Measurements from ENCODE around the gene CORO6.

CORO6 gene

DNA sequence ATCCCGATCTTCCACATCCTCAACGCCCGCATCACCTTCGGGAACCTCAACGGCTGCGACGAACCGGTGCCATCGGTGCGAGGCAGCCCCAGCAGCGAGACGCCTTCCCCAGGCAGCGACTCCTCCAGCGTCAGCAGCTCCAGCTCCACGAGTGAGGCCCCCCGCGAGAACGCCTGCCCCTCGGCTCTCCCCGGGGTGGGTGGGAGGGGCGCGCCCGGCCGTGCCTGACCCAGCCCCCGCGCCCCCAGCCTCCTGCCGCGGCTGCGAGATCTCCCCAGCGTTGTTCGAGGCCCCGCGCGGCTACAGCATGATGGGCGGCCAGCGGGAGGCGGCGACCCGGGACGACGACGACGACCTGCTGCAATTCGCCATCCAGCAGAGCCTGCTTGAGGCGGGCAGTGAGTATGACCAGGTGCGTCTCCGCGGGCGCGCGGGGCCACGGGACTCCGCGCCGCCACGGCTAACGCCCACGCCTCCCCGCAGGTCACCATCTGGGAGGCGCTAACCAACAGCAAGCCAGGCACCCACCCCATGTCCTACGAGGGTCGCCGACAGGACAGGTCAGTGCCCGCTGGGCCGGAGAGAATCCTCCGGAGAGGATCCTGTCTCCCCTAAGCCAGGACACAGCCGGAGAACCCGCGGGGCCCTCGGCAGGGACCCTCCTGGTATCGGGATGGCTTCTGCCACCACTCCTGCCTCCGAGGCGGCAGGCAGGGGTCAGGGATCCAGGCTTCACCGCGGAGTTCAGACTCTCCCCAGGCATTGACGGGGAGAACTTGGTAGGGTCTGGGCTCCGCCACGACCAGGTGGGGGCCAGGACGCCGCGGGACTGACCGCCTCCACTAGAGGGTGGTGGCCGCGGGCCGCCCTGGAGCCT, 10.1 kb downstream of the CORO6 start:
- no peak for DNase-seq

DNA sequence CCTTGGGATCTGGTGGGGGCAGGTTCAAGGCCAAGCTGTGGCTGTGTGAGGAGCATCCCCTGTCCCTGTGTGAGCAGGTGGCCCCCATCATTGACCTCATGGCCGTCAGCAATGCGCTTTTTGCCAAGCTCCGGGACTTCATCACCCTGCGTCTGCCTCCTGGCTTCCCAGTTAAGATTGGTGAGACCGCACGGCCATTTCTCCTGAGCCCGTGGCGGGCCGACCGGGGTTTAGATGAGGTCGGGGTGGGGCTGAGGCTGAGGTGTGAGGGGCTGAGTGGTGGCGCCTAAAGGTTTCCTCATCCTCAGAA, 10.7 kb downstream of the CORO6 start:
- no peak for DNase-seq

DNA sequence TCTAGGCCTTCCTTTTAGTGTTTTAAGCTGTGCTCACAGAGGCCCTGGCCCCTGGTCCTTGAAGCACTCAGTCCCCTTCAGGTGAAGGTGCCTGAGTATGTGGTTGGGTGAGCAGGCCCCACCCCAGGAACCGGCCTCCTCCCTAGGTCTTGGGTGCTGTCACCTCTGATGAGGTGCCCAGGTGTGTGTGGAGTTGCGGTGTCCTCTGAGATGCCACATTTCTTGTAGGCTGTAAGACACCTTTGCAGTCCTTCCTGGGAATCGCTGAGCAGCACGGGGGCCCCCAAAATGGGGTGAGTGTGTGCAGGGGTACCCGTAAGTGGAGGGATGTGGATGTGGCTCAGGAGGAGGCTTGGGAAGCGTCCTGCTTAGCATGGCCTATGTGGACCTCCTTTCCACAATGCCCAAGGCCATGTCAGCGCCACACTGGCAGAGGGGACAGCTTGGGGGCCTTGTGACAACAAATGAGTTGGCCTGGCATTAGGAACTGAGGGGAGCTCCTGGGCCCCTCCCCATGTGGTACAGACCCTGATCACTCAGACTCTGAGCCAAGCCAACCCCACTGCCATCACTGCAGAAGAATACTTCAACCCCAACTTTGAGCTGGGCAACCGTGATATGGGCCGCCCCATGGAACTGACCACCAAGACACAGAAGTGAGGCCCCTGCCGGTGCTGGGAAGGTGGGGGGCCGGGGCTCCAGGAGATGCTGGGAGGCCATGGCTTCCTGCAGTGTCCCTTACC, 11.2 kb downstream of the CORO6 start:
- no peak for DNase-seq

GRCh38 chr17:29610395-29610794, 12.3 kb downstream of the CORO6 start:
- no peak for DNase-seq

DNA sequence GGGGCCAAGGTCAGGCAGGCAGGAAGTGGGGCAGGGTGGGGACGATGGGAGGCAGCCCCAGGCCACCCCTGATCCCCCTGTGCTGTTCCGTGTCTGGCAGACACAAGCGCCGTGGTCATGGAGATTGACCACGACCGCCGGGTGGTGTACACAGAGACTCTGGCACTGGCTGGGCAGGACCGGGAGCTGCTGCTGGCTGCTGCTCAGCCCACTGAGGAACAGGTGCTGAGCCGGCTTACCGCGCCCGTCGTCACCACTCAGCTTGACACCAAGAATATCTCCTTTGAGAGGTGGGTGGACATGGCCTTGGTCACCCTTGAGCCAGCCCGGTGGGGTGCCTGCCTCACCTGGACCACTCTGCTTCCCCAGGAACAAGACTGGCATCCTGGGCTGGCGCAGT, 13.7 kb downstream of the CORO6 start:
- no peak for DNase-seq

DNA sequence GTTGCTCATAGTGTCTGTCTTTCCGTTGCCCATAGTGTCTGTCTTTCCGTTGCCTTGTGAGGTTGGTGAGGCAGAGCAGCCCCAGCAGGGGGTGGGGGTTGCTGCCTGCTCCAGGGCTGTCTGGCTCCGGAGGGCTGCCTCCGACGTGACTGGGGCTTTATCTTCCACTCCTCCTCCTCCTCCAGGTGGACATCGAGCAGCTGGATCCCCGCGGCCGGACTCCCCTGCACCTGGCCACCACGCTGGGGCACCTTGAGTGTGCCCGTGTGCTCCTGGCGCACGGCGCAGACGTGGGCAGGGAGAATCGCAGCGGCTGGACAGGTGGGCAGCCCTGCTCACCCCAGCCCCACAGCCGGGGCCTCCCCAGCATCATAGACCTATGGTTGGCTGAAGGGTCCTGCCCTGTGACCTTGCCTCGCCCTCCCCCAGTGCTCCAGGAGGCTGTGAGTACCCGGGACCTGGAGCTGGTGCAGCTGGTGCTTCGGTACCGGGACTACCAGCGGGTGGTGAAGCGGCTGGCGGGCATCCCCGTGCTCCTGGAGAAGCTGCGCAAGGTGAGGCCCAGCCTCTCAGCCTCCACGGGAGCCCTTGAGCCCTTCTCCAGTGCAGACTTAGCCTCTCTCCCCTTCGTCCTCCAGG, 15.0 kb downstream of the CORO6 start:
- no peak for DNase-seq

DNA sequence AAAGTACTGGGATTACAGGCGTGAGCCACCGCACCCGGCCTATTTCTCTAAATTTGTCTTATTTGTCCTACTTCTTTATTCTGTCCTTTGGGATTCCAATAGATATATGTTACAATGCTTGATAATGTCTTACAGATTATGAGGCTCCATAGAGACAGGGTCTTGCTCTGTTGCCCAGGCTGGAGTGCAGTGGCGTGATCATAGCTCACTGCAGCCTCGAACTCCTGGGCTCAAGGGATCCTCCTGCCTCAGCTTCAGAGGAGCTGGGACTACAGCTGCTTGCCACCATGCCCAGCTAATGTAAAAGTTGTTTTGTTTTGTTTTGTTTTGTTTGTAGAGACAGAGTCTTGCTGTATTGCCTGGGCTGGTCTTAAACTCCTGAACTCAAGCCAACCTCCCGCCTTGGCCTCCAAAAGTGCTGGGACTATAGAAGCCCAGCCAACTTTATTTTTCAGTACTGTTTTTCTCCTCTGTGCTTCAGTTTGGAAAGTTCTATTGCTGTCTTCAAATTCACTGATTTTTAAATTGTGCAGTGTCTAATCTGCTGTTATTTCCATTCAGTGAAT, 19.5 kb downstream of the CORO6 start:
- DNase-seq, result no peak

DNA sequence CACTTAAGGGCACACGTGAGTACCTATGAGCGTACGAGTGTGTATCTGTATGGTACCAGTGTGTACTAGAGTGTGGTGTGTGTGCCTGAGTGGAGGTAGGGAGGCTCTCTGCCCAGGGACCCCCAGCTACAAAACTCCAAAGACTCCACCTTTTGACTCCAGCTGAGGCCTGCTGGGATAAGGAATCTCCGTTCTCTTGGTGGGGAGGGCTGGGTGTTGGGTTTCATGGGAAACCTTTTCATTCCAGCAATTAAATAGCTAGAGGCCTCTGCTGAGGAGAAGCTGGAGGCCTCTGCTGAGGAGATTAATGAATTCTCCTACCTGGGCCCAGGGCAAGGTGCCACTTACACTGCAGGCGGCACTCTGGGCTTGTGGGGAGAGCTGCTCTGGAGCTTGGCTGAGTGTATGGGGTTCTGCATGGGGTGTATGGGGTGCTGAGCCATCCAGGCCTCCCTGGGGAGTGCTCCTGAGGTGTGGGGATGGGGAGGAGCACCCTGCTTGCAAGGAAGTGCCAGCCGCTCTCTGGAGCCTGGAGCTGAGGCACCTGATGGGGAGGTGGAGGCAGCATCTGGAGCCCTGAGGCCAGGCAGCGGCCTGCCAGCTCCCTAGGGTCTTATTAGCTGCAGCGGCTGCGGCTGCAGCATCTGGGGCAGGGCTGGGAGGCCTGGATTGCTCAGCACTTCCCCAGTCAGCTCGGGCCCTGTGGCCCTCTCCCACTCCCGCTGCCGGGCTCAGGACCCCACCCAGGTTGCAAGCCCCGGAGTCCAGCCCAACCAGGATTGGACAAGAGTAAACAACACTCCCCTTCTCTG, 25.1 kb downstream of the CORO6 start:
- no peak for DNase-seq

- DNase-seq, result no peak
Observed at GRCh38 chr17:29596811-29597210, 25.9 kb downstream of the CORO6 start.

DNA sequence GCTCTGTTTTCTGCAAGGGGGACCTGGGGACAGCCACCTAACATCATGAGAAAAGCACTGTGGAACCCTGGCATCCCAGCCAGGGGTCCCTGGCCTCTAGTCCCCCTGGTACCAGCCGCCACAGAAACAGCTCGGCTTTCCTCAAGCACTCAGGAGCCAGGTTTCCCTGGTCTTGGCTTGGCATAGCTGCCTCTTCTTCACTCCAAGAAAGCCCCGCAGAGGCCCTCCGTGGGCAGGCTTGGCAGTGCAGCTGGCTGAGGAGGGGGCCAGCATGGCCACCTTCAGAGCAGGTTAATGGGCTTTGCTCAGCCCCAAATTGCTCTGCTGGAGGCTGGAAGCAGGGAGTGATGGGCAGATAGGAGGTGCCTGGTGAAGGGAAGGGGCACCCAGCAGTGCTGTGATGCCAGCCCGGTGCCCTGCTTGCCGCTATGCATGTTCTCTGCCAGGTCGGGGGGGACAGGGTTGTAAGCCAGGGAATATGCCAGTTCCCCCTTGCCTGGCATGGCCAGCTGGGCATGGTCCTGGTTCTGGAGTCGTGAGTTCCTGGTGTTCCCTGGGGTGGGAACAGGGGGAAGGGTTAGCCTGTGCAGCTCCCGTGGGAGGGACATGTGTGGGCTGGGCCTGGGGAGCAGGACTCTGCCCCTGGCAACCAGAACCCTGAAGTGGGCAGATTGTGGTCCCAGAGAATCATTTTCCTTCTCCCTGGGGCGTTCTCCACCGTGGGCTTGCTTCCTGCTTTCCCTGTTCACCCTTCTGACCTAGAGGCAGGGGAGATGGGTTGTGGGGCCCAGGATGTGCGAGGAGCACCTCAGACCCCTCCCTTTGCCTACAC, 26.6 kb downstream of the CORO6 start:
- no peak for DNase-seq

- no peak for DNase-seq
Observed at GRCh38 chr17:29595107-29595942, 27.4 kb downstream of the CORO6 start.

DNA sequence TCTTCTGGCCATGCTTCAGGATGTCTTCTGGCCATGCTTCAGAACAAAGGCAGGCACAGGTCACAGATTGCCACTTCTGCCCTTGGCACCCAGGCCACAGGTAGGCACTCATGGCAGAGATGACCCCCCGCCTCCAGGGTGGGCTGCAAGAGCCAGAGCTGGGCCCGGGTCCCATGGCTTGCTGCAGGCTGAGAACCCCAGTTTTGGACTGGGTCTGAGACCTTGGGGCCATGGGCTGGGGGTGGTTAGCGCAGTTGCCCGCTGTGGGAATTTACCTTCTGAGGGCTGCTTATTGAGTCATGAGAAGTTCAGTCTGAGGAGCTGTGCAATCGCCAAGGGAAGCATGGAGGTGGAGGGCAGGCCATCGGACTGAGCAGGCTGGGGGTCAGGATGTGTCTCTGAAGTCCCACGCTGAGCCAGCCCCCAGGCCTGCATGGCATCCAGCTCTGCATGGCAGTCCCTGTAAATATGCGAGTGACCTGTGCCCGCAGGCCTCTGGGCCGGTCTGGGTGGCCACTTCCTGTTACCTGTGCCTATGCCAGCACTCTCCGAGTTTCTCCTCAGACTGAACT, 28.1 kb downstream of the CORO6 start:
- DNase-seq, result no peak

- DNase-seq, result peak; percentile 24
Observed at GRCh38 chr17:29593591-29594518, 28.9 kb downstream of the CORO6 start.

DNA sequence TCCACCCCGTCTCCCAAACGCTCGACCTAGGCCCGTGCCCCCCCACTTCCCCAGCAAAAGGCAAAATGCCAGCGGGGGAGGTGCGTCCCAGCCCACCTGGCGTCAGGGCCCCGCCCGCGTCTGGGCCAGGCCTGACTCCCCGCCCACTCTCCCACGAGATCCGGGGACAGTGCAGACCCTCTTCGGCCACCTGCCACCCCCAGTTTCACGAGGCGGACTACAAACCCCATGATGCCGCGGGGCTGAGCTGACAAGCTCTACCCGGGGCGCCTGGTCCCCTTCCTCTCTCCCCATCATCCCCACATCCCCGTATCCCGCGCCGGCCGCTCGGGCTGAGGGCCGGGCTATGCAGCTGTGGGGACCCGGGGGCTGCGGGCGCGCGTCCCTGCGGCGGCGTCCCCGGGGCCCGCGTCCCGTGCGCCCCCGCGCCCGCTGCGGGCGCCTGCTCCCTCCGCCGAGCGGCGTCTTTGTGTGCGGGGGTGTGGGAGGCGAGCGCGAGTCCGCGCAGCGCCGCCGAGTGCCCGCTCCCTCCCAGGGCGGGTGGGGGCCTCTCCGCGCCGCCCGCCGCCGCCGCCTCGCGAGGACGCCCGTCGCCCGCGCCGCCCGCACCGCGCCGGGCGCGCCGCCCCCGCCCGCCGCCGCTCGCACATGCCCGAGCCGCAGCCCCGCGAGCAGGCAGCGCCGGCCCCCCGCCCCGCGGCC, 29.7 kb downstream of the CORO6 start, which contains the start of gene ANKRD13B:
ANKRD13B (plus strand) TSS at position 283 of the 702 bp plus-strand sequence. CDS start 490 bp downstream, outside the sequence.
- peak; percentile 75 for DNase-seq

- DNase-seq, result peak; percentile 89
Observed at GRCh38 chr17:29591737-29592608, 30.7 kb downstream of the CORO6 start.

DNA sequence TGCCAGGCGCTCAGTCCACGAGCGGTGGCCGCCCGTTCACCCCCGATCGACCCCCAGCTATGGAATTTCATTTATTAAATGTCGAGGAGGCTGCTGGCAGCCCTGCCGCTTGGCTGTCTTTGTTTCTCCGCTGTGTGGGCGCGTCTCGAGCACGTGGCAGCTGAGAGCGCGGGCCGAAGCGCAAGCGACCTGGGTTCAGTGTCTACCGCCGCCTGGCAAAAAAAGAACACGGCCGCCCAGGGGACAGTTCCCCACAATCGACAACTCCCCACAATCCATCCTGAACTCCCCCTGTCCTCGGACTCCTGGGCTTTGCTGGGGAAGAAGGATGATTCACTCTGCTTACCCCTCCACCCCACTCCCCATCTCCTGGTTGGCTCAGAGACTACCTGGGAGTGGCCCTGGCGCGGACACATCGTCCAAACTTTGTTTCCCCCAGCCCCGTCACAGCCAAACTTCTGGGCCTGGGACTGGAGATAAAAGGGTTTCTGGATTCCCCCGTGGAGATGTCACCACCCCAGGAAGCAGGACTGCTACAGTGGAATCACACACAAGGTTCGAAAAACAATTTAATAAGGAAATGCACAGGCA, 31.5 kb downstream of the CORO6 start:
- DNase-seq, result peak; percentile 73
